Right hindlimb (tissue), 1 donor: ENCODE results near the gene TAF7.
"Not testable (repeated sequence)": the region's sequence is repeated elsewhere in the genome, so short reads cannot be mapped to it uniquely, and the experiment has no call there.

ENCODE experiments used
- DNase-seq: peaks from one replicate; pipeline ENCODE4 v3.0.0-alpha.2; 2018

Gene TAF7

GRCh38 chr5:141338538-141339306 is 18.1 kb upstream of the TAF7 start, which contains the start of gene PCDHGA2:
TSS of gene PCDHGA2 (plus strand) at chr5:141338760.
- no peak for DNase-seq

GRCh38 chr5:141332571-141332970 is 12.0 kb upstream of the TAF7 start:
- DNase-seq, result not testable (repeated sequence)

- no peak for DNase-seq
Measured at GRCh38 chr5:141330299-141331080, 9.9 kb upstream of the TAF7 start, which contains the start of gene PCDHGA1. TSS of gene PCDHGA1 (plus strand) at chr5:141330514.

- DNase-seq, result no peak
Measured at GRCh38 chr5:141328231-141328630, 7.6 kb upstream of the TAF7 start.

GRCh38 chr5:141326088-141326854 is 5.7 kb upstream of the TAF7 start:
- DNase-seq, result peak; percentile 39

GRCh38 chr5:141322261-141322660 is 1.7 kb upstream of the TAF7 start:
- no peak for DNase-seq

- DNase-seq, result no peak
Measured at GRCh38 chr5:141319699-141320098, 885 bp downstream of the TAF7 start.

GRCh38 chr5:141319202-141319601 is 1.4 kb downstream of the TAF7 start:
- DNase-seq, result no peak

- not testable (repeated sequence) for DNase-seq
Measured at GRCh38 chr5:141316963-141317362, 3.6 kb downstream of the TAF7 start.

- no peak for DNase-seq
Measured at GRCh38 chr5:141313711-141314110, 6.9 kb downstream of the TAF7 start.

GRCh38 chr5:141306630-141307029 is 14.0 kb downstream of the TAF7 start:
- no peak for DNase-seq

- DNase-seq, result no peak
Measured at GRCh38 chr5:141303756-141304155, 16.8 kb downstream of the TAF7 start, which contains the start of gene SLC25A2. TSS of gene SLC25A2 (minus strand) at chr5:141304049. CDS start at chr5:141303865, 184 bp downstream.

- DNase-seq, result no peak
Measured at GRCh38 chr5:141298376-141298775, 22.2 kb downstream of the TAF7 start.

- no peak for DNase-seq
Measured at GRCh38 chr5:141272906-141273305, 47.7 kb downstream of the TAF7 start.

GRCh38 chr5:141269195-141269594 is 51.4 kb downstream of the TAF7 start:
- DNase-seq, result no peak
